ENCODE measurements around the gene NDUFAF2.

DNA sequence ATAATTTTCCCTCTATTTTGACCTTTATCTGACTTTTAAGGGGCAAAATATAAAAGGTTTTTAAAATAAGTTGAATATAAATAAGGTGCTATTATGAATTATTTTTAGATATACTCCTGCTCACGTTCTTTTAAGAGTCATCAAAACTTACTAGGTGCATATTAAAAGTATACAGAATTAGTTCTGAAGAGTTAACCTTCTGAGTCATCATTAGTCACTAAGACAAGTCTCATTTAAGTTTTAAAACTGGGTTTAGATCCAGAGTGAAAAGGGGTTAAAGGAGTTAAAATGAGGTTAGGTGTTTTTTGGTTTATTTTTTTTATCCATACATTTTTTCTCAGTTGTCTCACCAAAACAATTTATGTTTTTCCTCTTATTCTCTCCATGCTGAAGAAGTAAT, 175.5 kb downstream of the NDUFAF2 start:
- TF ChIP-seq EZH2phosphoT487 (IDR thresholded peaks at IDR 0.05; ENCODE audit: borderline replicate concordance, low read depth), result no peak
- TF ChIP-seq, protein P1, sequence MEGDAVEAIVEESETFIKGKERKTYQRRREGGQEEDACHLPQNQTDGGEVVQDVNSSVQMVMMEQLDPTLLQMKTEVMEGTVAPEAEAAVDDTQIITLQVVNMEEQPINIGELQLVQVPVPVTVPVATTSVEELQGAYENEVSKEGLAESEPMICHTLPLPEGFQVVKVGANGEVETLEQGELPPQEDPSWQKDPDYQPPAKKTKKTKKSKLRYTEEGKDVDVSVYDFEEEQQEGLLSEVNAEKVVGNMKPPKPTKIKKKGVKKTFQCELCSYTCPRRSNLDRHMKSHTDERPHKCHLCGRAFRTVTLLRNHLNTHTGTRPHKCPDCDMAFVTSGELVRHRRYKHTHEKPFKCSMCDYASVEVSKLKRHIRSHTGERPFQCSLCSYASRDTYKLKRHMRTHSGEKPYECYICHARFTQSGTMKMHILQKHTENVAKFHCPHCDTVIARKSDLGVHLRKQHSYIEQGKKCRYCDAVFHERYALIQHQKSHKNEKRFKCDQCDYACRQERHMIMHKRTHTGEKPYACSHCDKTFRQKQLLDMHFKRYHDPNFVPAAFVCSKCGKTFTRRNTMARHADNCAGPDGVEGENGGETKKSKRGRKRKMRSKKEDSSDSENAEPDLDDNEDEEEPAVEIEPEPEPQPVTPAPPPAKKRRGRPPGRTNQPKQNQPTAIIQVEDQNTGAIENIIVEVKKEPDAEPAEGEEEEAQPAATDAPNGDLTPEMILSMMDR (IDR thresholded peaks at IDR 0.05), result no peak
- no peak for TF ChIP-seq POLR2AphosphoS5 (IDR thresholded peaks at IDR 0.05; ENCODE audit: low read depth, low read length)
- no peak for TF ChIP-seq RAD21 (IDR thresholded peaks at IDR 0.05; ENCODE audit: low read length)
- TF ChIP-seq, protein P2, sequence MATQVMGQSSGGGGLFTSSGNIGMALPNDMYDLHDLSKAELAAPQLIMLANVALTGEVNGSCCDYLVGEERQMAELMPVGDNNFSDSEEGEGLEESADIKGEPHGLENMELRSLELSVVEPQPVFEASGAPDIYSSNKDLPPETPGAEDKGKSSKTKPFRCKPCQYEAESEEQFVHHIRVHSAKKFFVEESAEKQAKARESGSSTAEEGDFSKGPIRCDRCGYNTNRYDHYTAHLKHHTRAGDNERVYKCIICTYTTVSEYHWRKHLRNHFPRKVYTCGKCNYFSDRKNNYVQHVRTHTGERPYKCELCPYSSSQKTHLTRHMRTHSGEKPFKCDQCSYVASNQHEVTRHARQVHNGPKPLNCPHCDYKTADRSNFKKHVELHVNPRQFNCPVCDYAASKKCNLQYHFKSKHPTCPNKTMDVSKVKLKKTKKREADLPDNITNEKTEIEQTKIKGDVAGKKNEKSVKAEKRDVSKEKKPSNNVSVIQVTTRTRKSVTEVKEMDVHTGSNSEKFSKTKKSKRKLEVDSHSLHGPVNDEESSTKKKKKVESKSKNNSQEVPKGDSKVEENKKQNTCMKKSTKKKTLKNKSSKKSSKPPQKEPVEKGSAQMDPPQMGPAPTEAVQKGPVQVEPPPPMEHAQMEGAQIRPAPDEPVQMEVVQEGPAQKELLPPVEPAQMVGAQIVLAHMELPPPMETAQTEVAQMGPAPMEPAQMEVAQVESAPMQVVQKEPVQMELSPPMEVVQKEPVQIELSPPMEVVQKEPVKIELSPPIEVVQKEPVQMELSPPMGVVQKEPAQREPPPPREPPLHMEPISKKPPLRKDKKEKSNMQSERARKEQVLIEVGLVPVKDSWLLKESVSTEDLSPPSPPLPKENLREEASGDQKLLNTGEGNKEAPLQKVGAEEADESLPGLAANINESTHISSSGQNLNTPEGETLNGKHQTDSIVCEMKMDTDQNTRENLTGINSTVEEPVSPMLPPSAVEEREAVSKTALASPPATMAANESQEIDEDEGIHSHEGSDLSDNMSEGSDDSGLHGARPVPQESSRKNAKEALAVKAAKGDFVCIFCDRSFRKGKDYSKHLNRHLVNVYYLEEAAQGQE (IDR thresholded peaks at IDR 0.05; ENCODE audit: low read depth, low read length), result no peak
- TF ChIP-seq TAF1 (IDR thresholded peaks at IDR 0.05; ENCODE audit: borderline replicate concordance, low read depth, low read length), result no peak
- TF ChIP-seq, protein P3, sequence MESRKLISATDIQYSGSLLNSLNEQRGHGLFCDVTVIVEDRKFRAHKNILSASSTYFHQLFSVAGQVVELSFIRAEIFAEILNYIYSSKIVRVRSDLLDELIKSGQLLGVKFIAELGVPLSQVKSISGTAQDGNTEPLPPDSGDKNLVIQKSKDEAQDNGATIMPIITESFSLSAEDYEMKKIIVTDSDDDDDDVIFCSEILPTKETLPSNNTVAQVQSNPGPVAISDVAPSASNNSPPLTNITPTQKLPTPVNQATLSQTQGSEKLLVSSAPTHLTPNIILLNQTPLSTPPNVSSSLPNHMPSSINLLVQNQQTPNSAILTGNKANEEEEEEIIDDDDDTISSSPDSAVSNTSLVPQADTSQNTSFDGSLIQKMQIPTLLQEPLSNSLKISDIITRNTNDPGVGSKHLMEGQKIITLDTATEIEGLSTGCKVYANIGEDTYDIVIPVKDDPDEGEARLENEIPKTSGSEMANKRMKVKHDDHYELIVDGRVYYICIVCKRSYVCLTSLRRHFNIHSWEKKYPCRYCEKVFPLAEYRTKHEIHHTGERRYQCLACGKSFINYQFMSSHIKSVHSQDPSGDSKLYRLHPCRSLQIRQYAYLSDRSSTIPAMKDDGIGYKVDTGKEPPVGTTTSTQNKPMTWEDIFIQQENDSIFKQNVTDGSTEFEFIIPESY (IDR thresholded peaks at IDR 0.05; ENCODE audit: borderline replicate concordance, low read depth), result no peak

Measured in SK-N-SH (cell line).